Measurements from ENCODE around the gene HMGCR.

GRCh38 chr5:75368391-75368790 is 31.4 kb downstream of the HMGCR start:
- no peak for TF ChIP-seq CTCF (IDR thresholded peaks at IDR 0.05)
- no peak for TF ChIP-seq NFYB (CRISPR knock-in tag; conservative IDR thresholded peaks at IDR 0.05; ENCODE audit: low read depth)
- TF ChIP-seq E2F4 (CRISPR knock-in tag; IDR thresholded peaks at IDR 0.05; ENCODE audit: borderline replicate concordance, low read depth) = no peak
- TF ChIP-seq, protein P1, sequence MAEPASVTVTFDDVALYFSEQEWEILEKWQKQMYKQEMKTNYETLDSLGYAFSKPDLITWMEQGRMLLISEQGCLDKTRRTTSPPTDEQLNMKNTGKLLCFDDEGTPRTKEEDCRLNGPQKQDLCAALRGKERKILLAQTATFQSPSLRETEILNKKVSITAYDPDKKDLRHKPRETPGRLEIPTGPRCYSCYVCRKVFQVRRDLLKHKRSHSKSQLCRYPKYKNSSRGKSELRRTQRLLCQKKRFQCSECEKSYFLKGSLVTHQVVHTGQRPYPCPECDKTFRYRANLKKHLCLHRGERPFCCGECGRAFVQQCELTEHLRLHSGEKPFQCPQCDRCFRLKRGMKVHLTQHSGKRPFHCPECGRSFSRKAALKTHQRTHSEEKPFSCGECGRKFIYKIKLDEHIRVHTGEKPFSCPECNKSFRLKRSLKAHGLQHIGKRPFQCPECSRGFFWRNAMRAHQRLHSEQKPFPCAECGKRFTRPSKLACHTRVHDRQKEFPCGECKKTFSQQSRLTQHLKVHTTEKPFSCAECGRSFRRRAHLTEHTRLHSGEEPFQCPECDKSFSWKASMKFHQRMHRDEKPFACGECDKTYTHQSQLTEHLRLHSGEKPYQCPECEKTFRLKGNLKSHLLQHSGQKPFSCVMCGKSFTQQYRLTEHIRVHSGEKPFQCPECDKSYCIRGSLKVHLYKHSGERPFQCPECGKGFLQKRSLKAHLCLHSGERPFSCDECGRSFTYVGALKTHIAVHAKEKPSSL (CRISPR knock-in tag; conservative IDR thresholded peaks at IDR 0.05) = no peak
- no peak for TF ChIP-seq ZNF317 (CRISPR knock-in tag; IDR thresholded peaks at IDR 0.05; ENCODE audit: borderline replicate concordance, low read depth)
- TF ChIP-seq GRHL2 (CRISPR knock-in tag; IDR thresholded peaks at IDR 0.05; ENCODE audit: insufficient replicate concordance, severe bottlenecking) = no peak
- TF ChIP-seq, protein P2, sequence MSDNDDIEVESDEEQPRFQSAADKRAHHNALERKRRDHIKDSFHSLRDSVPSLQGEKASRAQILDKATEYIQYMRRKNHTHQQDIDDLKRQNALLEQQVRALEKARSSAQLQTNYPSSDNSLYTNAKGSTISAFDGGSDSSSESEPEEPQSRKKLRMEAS (CRISPR knock-in tag; IDR thresholded peaks at IDR 0.05) = no peak
- no peak for TF ChIP-seq JUN (CRISPR knock-in tag; IDR thresholded peaks at IDR 0.05)
- TF ChIP-seq RELA (CRISPR knock-in tag; IDR thresholded peaks at IDR 0.05; ENCODE audit: borderline replicate concordance) = no peak
- TF ChIP-seq ESRRA (CRISPR knock-in tag; IDR thresholded peaks at IDR 0.05; ENCODE audit: borderline replicate concordance) = no peak
- no peak for TF ChIP-seq ZNF416 (CRISPR knock-in tag; IDR thresholded peaks at IDR 0.05)
- TF ChIP-seq CBFB (CRISPR knock-in tag; IDR thresholded peaks at IDR 0.05; ENCODE audit: low read depth) = no peak

Measured in WTC11 (cell line).